Heart right ventricle (tissue), 16 donors: ENCODE measurements around the gene ADARB2. TPM values are rescaled to one million over a fixed set of nuclear protein-coding genes. Genes with fewer than 3 reads are reported as not detected.

ENCODE experiments used
- ATAC-seq, 8 donors: fragments of 200-7000 bp; cut with Tn5 transposase; one replicate each; pipeline ENCODE4 v1.9.1; 2020; ENCODE audit warnings: mild to moderate bottlenecking in 8 of 8, moderate library complexity in 8 of 8, moderate number of reproducible peaks in 1 of 8
- DNase-seq, 2 donors: peaks; one replicate each; pipeline ENCODE4 v3.0.0-alpha.2; 2020
- H3K27ac ChIP-seq, 10 donors: fragments of 200-600 bp; sonication (generic) in 2 of 10; one replicate each; pipeline versions ENCODE4 v1.5.0 to v1.8.0; 2020 to 2022; ENCODE audit warnings: mild to moderate bottlenecking in 3 of 10
- H3K27me3 ChIP-seq, 7 donors: fragments of 200-600 bp; one replicate each; pipeline ENCODE4 v1.8.0; 2021 to 2022; ENCODE audit warnings: mild to moderate bottlenecking in 2 of 7
- H3K36me3 ChIP-seq, 9 donors: fragments of 200-600 bp; sonication (generic) in 1 of 9; one replicate each; pipeline versions ENCODE4 v1.5.0 to v1.8.0; 2020 to 2022; ENCODE audit warnings: mild to moderate bottlenecking in 2 of 9
- H3K4me1 ChIP-seq, 9 donors: fragments of 200-600 bp; sonication (generic) in 1 of 9; one replicate each; pipeline versions ENCODE4 v1.5.0 to v1.8.0; 2020 to 2022; ENCODE audit warnings: mild to moderate bottlenecking in 4 of 9
- H3K4me3 ChIP-seq, 10 donors: fragments of 200-600 bp; sonication (generic) in 2 of 10; one replicate each; pipeline versions ENCODE4 v1.5.0 to v1.8.0; 2020 to 2022; ENCODE audit warnings: mild to moderate bottlenecking in 7 of 10, moderate library complexity in 2 of 10
- H3K9me3 ChIP-seq, 11 donors: fragments of 200-600 bp in 10 of 11; sonication (generic) in 2 of 11; one replicate each; pipeline versions ENCODE4 v1.5.0 to v1.8.0; 2013 to 2022; ENCODE audit warnings: mild to moderate bottlenecking in 2 of 11, control low read depth in 1 of 11, moderate library complexity in 1 of 11
- CTCF ChIP-seq, 9 donors: fragments of 200-600 bp; sonication (generic) in 2 of 9; IDR thresholded peaks; one replicate each; pipeline versions ENCODE4 v1.5.0 to v1.8.0; 2021 to 2022; ENCODE audit warnings: antibody characterized with exemption in 9 of 9, mild to moderate bottlenecking in 5 of 9, moderate library complexity in 1 of 9
- WGBS, 2 donors: extraction: QIAGEN DNeasy Blood & Tissue Kit; methylation state at CpG; one replicate each; pipeline ENCODE4 v1.1.7; 2013; ENCODE audit warnings: inconsistent platforms in 1 of 2; 5-methylcytosine and 5-hydroxymethylcytosine counted together
- intact Hi-C, 10 donors: fragments of 100-400 bp; cut with DNase I; formaldehyde crosslinking; loops; one replicate each; pipeline versions ENCODE4 v1.11.1 to v1.14.2; 2022
- polyA plus RNA-seq, 2 donors: library from polyadenylated mRNA; stranded (reverse); fragments of 200-250 nt; gene quantifications; one replicate each; pipeline ENCODE4 v1.2.3, GENCODE V29; 2013
- total RNA-seq, 10 donors: library from RNA; stranded (reverse); fragmentation: NEBNext Ultra II Directional in 3 of 10; extraction: Animal tissue kit (Norgen Biotek cat#: 25700) in 3 of 10; gene quantifications; one replicate each; pipeline versions ENCODE4 v1.2.1 to v1.2.4, GENCODE V29; 2021 to 2023
- donor health status: Arrhythmogenic right ventricular cardiomyopathy.
- donor health status: ischemic (EF 13 %, LVEDD 7.1; RV severe dilation, severe dysfunction).
- donor health status: healthy with polysubstance abuse.
- donor health status: DM: no; HTN: yes; CAD: no.
- donor health status: DM: no; HTN: no; CAD: no.
- donor health status: ischemic (EF 25% LVEDD 6.9; RV normal size, moderate dysfunction).
- donor health status: ischemic (EF 25% LVEDD 5.7; RV mildly dilated, moderate dysfunction).
- donor health status: healthy.
- donor health status: DM: yes; HTN: yes; CAD: no.
- donor health status: Ischemic cardiomyopathy.
- donor health status: ischemic (EF 35%, LVEDD 5.7; RV mildly dilated, moderate dysfunction).
- donor health status: nonischemic (EF 11% LVEDD 7.7; RV severe dilation, severe dysfunction).
- donor health status: DM: yes; HTN: yes; CAD: no.
- donor health status: PGD.
- donor health status: ischemic (EF 29% LVEDD 5.4; RV normal size, mild dysfunction).
- donor health status: nonischemic (EF 23%, LVEDD 6.1; RV moderate dilation, normal function).

The ADARB2 gene
- total and polyA plus RNA-seq, 12 donors: 0.08 to 0.47 (median 0.17) TPM; not detected in 2

GRCh38 chr10:1395025-1395480, 342.3 kb downstream of the ADARB2 start:
- DNase-seq (no peak), ATAC-seq (no peak)
- TF ChIP-seq CTCF (IDR thresholded peaks at IDR 0.05): no peak
- Histone ChIP-seq H3K9me3 (no peaks in the 10 kb centered on the region), H3K27ac (no peak overlapping the region), H3K27me3 (peaks cover 0 to 16% (median 10%) of the 10 kb centered on the region in 7 donors), H3K36me3 (no peaks in the 10 kb centered on the region), H3K4me3 (no peak overlapping the region), H3K4me1 (no peaks in the 10 kb centered on the region)
- intact Hi-C loops: no loop called here
- WGBS, 2 donors: 74 to 75% methylated on average over 11 of the region's 11 CpGs

GRCh38 chr10:1394155-1394912, 343.0 kb downstream of the ADARB2 start:
- Histone ChIP-seq H3K27ac (no peak overlapping the region), H3K9me3 (no peaks in the 10 kb centered on the region), H3K4me3 (no peak overlapping the region), H3K36me3 (no peaks in the 10 kb centered on the region), H3K4me1 (no peaks in the 10 kb centered on the region), H3K27me3 (peaks cover 0 to 9% (median 4%) of the 10 kb centered on the region in 7 donors)
- ATAC-seq (no peak), DNase-seq (no peak)
- WGBS, 2 donors: 69 to 70% methylated on average over 13 of the region's 13 CpGs
- intact Hi-C loops: no loop called here
- TF ChIP-seq CTCF (IDR thresholded peaks at IDR 0.05): no peak

- ATAC-seq: no peak
- no peaks in the 10 kb centered on the region for H3K9me3 ChIP-seq
- no peaks in the 10 kb centered on the region for H3K36me3 ChIP-seq
- peaks cover 0 to under 1% (median 0%) of the 10 kb centered on the region in 7 donors for H3K27me3 ChIP-seq
- H3K27ac ChIP-seq: no peak overlapping the region
- intact Hi-C loops: no loop called here
- no peaks in the 10 kb centered on the region for H3K4me1 ChIP-seq
- H3K4me3 ChIP-seq: no peak overlapping the region
- TF ChIP-seq CTCF (IDR thresholded peaks at IDR 0.05): no peak
- 96% methylated on average over 8 of the region's 8 CpGs for WGBS, 2 donors
- DNase-seq: no peak
Measured at GRCh38 chr10:1393481-1393880, 343.8 kb downstream of the ADARB2 start.

- Histone ChIP-seq H3K27ac (no peak overlapping the region), H3K4me1 (no peaks in the 10 kb centered on the region), H3K4me3 (no peak overlapping the region), H3K36me3 (no peaks in the 10 kb centered on the region), H3K9me3 (no peaks in the 10 kb centered on the region), H3K27me3 (no peaks in the 10 kb centered on the region)
- intact Hi-C loops: no loop called here
- DNase-seq (no peak), ATAC-seq (no peak)
- WGBS, 2 donors: 77 to 78% methylated on average over 4 of the region's 4 CpGs
- TF ChIP-seq CTCF (IDR thresholded peaks at IDR 0.05): no peak
Measured at GRCh38 chr10:1392127-1392526, 345.2 kb downstream of the ADARB2 start.
